LNCaP clone FGC (cell line): ENCODE measurements around the gene PHTF1.

ENCODE experiments used
- DNase-seq: peaks from one replicate; pipeline ENCODE4 v3.0.0-alpha.2; 2011; ENCODE audit warnings: low read depth
- H3K4me3 ChIP-seq: 2 replicates; pipeline ENCODE4 v1.5.1; 2011; ENCODE audit warnings: mild to moderate bottlenecking, low read depth, low read length, control low read depth
- CTCF ChIP-seq: IDR thresholded peaks from 2 replicates; pipeline ENCODE4 v1.5.1; 2012; ENCODE audit warnings: mild to moderate bottlenecking; ENCODE audit not compliant: control insufficient read depth, insufficient read depth; ENCODE audit errors: extremely low read depth

Gene PHTF1

GRCh38 chr1:113669988-113670387, 89.3 kb downstream of the PHTF1 start:
- DNase-seq, result no peak
- H3K4me3 ChIP-seq, result no peak overlapping the region
- TF ChIP-seq CTCF, result no peak

GRCh38 chr1:113666126-113666525, 93.2 kb downstream of the PHTF1 start:
- no peak overlapping the region for H3K4me3 ChIP-seq
- TF ChIP-seq CTCF, result no peak
- no peak for DNase-seq

DNA sequence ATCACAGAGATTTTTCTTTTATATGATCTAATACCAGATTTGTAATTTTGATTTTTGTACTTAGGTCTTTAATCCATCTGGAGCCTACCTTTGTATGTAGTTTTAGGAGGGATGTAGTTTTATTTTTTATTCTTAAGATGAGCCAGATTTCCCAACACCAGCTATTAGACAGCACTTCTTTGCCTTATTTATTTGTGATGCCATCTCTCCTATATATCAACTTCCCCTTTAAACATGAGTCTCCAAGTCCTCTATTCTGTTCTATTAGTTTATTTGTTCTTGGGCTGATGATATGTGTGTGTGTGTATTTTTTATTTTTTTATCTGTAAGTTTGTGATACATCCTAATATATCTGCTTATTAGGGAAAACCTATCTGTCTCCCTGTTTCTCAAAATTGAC, 94.2 kb downstream of the PHTF1 start:
- H3K4me3 ChIP-seq, result no peak overlapping the region
- DNase-seq, result no peak
- no peak for TF ChIP-seq CTCF

- no peak overlapping the region for H3K4me3 ChIP-seq
- no peak for DNase-seq
- TF ChIP-seq CTCF, result no peak
These were observed 95.9 kb downstream of the PHTF1 start for GRCh38 chr1:113663165-113663951.

DNA sequence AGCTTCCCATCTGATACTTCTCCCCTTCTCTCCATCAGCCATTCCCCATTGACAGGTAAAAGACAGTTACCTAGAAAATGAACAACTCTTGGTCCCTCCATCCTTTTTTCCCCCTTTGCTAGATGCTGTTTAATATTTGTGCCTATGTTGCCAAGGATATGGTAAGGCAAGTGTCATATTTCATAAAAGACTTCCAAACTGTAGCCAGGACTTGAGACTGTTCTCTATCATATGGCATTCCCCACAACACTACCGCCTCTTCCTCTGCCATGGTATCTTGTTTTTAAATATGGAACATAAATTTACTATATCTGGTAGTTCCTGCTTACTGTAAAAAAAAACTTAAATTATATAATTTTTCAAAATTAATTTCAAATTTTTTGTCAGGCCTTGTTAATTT, 97.2 kb downstream of the PHTF1 start:
- no peak for TF ChIP-seq CTCF
- H3K4me3 ChIP-seq, result no peak overlapping the region
- DNase-seq, result no peak

DNA sequence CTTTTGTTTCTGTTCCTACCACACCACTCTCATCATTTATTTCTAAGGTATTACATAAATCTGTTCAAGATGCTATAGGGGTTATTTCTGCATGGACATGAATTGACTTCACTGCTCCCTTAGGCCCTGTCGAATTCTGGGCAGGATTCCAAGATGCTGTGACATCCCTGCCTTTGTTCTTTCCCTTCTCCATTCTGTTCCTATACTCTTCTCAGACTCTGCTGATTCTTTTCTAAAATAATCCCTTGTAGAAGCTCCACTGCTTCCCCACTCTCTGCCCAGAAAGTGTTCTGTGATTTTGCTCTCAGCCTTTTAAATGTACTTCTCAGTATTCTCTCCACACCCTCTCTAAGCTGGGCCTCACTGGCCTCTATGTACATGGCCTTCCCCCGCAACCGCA, 99.2 kb downstream of the PHTF1 start:
- no peak for TF ChIP-seq CTCF
- DNase-seq, result no peak

DNA sequence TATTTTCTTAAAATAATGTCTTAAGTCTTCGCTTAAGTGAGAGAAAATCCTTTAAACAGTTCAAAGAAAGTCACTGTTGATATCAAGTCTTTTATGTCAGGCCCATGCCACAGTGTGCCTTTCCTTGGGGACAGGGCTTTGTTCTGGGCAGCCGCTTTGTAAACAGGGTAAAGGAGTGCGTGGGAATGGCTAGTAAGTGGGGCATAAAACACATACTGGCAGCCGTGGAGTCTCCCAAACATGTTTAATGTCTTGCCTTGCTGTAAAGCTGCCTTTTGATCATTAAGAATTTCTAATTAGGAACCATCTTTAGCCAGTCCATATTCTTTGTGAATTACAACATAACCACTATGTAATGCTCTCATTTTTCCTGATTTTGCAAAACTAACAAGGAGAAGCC, 99.7 kb downstream of the PHTF1 start:
- TF ChIP-seq CTCF, result no peak
- DNase-seq, result no peak
- H3K4me3 ChIP-seq, result no peak overlapping the region

More for the DNA sequence above, 99.2 kb downstream of the PHTF1 start:
- H3K4me3 ChIP-seq, result no peak overlapping the region
